ENCODE data around the gene SEC11C.

SEC11C gene

DNA sequence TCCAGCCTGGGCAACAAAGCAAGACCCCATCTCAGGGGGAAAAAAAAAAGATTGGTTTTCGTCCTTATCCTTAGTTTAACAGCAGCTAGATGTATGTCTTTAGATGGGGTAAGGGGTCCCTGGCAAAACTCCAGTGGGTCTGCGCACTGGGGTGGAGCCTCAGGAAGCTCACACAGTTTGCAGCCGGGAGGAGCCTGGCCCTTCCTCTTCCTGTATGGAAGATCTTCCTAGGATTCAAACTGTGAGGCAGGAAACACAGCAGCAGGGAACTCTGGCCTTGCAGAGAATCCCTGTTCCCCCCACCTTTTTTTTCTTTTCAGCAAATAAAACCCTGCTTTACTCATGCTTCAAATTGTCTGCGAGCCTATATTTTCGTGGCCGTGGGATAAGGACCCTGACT, 67.8 kb downstream of the SEC11C start:
- WGBS (ENCODE audit: insufficient coverage), result 76% methylated on average over 5 of the region's 6 CpGs
- Histone ChIP-seq H3K9me3 (ENCODE audit: control extremely low read depth in 1 of 5, control insufficient read depth in 4 of 5, insufficient read depth in 2 of 5, low read depth in 1 of 5, low read length in 4 of 5) (no peaks in the 10 kb centered on the region), H3K27me3 (replicated peaks in 2 of 5; ENCODE audit: control insufficient read depth in 4 of 5, insufficient read depth in 5 of 5, low read length in 4 of 5) (peaks cover 2 to 22% (median 8%) of the 10 kb centered on the region in 5 experiments), H3K4me3 (ENCODE audit: control insufficient read depth in 1 of 7, extremely low read depth in 1 of 7, insufficient read depth in 4 of 7, low read depth in 2 of 7, low read length in 6 of 7) (no peak overlapping the region), H3K4me1 (ENCODE audit: control extremely low read depth in 1 of 4, control insufficient read depth in 4 of 4, insufficient read depth in 4 of 4, low read length in 3 of 4) (no peaks in the 10 kb centered on the region), H3K27ac (ENCODE audit: insufficient read depth in 1 of 2, low read depth in 1 of 2, low read length in 2 of 2, poor library complexity in 1 of 2, severe bottlenecking in 2 of 2) (no peak overlapping the region), H3K36me3 (ENCODE audit: control insufficient read depth in 4 of 4, insufficient read depth in 4 of 4, low read length in 3 of 4) (no peaks in the 10 kb centered on the region)
- ChIA-PET CTCF (no interaction called here), POLR2A (no interaction called here)
- DNase-seq, result no peak
